Fibroblast of the aortic adventitia (primary cell): ENCODE data around the gene CASP3. TPM values are rescaled to one million over a fixed set of nuclear protein-coding genes. Genes with fewer than 3 reads are reported as not detected.
"Not testable (repeated sequence)": the region's sequence is repeated elsewhere in the genome, so short reads cannot be mapped to it uniquely, and the experiment has no call there.

Experiments used
- DNase-seq: peaks from one replicate; pipeline ENCODE4 v3.0.0-alpha.2; 2010; ENCODE audit warnings: low read depth
- H3K4me3 ChIP-seq: 2 replicates; pipeline ENCODE4 v1.5.1; 2011; ENCODE audit warnings: low read depth, mild to moderate bottlenecking, control low read depth, low read length, moderate library complexity
- total RNA-seq: library from RNA; depleted of rRNA; stranded (reverse); fragments of >200 nt; gene quantifications from 2 replicates; pipeline ENCODE4 v1.2.3, GENCODE V29; 2012; ENCODE audit warnings: low replicate concordance
- TF ChIP-seq, protein P1 (sequence below): IDR thresholded peaks from 2 replicates; pipeline ENCODE4 v1.5.1; 2011; ENCODE audit warnings: mild to moderate bottlenecking, low read length, control low read depth, inconsistent platforms; ENCODE audit not compliant: insufficient read depth

CASP3 gene
- total RNA-seq, 1 donor = 36.2 TPM

DNA sequence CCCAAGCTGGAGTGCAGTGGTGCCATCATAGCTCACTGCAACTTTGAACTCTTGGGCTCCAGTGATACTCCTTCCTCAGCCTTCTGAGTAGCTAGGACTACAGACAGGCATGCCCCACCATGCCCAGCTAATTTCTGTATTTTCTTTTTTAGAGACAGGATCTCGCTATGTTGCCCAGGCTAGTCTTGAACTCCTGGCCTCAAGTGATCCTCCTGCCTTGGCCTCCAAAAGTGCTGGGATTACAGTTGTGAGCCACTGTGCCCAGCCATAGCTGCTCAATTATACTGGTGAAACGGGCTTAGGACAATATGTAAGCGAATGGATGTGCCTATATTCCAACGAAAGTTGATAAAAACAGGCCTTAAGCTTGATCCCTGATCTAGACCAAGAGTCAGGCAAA, 13.1 kb downstream of the CASP3 start:
- H3K4me3 ChIP-seq = no peak overlapping the region
- no peak for DNase-seq
- TF ChIP-seq, protein P1, sequence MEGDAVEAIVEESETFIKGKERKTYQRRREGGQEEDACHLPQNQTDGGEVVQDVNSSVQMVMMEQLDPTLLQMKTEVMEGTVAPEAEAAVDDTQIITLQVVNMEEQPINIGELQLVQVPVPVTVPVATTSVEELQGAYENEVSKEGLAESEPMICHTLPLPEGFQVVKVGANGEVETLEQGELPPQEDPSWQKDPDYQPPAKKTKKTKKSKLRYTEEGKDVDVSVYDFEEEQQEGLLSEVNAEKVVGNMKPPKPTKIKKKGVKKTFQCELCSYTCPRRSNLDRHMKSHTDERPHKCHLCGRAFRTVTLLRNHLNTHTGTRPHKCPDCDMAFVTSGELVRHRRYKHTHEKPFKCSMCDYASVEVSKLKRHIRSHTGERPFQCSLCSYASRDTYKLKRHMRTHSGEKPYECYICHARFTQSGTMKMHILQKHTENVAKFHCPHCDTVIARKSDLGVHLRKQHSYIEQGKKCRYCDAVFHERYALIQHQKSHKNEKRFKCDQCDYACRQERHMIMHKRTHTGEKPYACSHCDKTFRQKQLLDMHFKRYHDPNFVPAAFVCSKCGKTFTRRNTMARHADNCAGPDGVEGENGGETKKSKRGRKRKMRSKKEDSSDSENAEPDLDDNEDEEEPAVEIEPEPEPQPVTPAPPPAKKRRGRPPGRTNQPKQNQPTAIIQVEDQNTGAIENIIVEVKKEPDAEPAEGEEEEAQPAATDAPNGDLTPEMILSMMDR = no peak

DNA sequence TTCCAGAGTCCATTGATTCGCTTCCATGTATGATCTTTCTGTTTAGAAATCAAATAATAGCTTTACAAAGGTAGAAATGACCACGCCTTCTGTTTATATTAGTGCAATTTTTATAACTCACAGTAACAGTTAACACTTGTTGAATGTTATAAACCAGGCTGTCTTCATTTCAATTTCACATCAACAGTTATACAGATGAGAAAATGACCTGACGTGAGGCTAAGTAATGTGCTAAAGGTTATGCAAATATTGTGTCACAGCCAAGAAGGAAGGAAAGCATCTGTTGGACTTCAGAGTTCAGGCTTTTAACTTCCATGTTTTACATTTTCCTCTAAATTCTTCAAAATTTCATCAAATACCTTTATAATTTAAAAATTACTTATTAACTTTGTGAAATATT, 13.9 kb downstream of the CASP3 start:
- DNase-seq = no peak
- no peak overlapping the region for H3K4me3 ChIP-seq
- TF ChIP-seq, protein P1 = no peak

DNA sequence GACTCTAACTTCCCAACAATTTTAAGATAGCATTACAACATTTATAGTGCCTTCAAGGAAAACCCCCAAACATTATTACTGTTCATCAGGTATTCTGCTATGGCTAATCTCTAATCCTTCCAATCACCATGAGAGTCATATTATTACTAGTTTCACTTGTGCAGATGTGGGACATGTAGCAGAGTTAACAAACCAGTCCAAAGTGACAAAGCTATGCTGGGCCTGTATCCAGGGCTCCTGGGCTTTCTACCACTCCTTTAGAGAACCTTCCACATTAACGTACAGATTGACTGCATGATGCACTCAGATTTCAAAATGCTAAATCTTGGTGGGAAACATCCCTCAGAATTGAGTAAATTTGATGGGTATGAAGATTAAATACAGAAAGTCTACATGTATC, 16.4 kb downstream of the CASP3 start:
- H3K4me3 ChIP-seq = no peak overlapping the region
- DNase-seq = no peak
- TF ChIP-seq, protein P1 = no peak

DNA sequence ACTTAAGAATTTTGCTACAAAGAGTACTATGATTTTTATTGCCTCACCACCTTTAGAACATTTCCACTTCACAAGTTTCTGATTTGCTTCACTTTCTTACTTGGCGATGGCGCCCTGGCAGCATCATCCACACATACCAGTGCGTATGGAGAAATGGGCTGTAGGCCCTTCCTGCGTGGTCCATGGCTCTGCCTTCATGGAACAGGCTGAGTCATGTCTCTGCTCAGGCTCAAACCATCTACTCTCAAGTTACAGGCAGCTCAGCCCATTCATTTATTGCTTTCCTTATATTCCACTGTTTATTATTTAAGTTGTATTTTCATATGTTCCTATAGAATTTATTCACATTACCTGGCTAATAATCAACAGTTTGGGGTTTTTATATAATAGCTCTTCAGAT, 21.1 kb downstream of the CASP3 start:
- no peak for DNase-seq
- TF ChIP-seq, protein P1 = no peak

DNA sequence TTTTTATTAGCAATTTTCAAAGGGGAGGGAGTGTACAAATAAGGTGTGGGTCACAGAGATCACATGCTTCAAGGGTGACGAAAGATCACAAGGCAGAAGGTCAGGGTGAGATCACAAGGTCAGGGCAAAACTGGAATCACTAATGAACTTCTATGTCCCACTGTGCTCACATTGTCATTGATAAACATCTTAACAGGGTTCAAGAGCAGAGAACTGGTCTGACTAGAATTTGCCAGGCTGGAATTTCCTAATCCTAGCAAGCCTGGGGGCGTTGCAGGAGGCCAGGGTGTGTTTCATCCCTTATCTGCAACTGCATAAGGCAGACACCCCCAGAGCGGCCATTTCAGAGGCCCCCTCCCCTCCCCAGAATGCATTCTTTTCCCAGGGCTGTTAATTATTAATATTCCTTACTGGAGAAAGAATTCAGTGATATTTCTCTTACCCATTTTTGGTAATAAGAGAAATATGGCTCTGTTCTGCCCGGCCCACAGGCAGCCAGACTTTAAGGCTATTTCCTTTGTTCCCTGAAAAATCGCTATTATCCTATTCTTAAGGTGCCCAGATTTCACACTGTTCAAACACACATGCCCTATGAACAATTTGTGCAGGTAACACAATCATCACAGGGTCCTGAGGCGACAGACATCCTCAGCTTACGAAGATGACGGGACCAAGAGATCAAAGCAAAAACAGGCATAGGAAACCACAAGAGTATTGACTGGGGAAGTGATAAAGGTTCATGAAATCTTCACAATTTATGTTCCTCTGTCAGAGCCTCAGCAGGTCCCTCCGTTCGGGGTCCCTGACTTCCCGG, 23.3 kb downstream of the CASP3 start:
- not testable (repeated sequence) for DNase-seq, H3K4me3 ChIP-seq

More for the DNA sequence above, 21.1 kb downstream of the CASP3 start:
- no peak overlapping the region for H3K4me3 ChIP-seq

DNA sequence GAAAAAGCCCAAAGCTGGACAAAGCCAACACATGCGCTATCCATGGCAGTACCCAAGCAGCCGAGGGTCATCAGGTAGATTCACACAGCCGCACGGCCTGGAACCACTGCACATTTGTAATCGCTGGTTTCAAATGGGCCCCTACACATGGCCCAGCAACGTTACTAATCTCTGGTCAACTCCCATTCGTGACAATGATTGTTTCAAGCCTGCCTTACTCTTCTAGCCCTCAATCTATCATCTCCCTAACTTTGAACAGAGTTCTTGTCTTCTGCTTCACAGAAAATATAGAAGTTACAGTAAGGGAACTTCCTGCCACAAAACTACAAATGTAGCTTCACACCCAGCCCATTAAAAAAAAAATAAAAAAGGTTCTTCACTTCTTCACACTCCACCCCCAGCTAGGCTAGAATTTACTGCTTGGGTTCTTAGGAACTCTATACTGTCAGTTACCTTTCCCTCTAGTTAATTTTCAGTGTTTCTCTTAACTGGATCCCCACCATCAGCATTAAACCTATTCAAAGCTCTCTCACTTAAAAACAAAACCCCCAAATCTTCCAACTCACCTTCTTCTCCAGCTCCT, 24.2 kb downstream of the CASP3 start:
- no peak for DNase-seq
- TF ChIP-seq, protein P1 = no peak
- no peak overlapping the region for H3K4me3 ChIP-seq

DNA sequence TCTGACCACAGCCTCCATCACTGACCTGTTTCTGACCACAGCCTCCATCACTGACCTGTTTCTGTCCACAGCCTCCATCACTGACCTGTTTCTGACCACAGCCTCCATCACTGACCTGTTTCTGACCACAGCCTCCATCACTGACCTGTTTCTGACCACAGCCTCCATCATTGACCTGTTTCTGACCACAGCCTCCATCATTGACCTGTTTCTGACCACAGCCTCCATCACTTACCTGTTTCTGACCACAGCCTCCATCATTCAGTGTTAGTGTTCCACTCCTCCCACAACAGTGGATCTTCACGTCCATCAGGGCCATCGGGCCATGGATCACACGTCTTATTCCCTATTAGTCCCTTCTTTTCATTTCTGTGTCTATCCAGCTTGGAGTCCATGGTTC, 24.7 kb downstream of the CASP3 start:
- not testable (repeated sequence) for DNase-seq

DNA sequence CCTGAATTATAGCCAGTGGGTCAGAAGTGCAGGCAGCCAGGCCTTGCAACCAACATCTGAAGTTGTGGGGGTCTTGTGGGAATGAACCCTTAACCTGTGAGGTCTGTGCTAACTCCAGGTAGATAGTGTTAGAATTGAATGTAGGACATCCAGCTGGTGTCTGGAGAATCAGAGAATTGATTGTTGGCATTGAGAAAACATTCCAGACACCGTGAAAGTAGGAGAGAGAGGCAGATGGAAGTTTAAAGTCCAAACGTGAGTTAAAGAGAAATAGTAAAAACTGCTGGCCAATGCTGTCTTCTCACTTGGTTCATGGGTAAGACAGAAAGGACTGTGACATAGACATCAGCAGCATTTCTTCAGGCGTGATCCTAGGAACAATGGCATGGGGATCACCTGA, 27.7 kb downstream of the CASP3 start:
- TF ChIP-seq, protein P1 = no peak
- H3K4me3 ChIP-seq = no peak overlapping the region
- DNase-seq = no peak

More for the DNA sequence above, 24.7 kb downstream of the CASP3 start:
- not testable (repeated sequence) for H3K4me3 ChIP-seq
